H1 (cell line): ENCODE results near the gene PET117. TPM values are rescaled to one million over a fixed set of nuclear protein-coding genes. Genes with fewer than 3 reads are reported as not detected.
A peak's percentile ranks its signal among the peaks of the same experiment; 100 is the strongest.

Experiments used
- CTCF ChIA-PET: fragments of 300-600 bp; sonication (Branson Sonifier 250); formaldehyde crosslinking; loops from one replicate; lab custom pipeline; 2021; ENCODE audit not compliant: partially characterized antibody; lab: Charles Lee
- POLR2A ChIA-PET: fragments of 300-600 bp; sonication (Branson Sonifier 250); formaldehyde crosslinking; loops from one replicate; lab custom pipeline; 2021; ENCODE audit warnings: inconsistent platforms; ENCODE audit not compliant: partially characterized antibody; lab: Charles Lee
- DNase-seq, 2 experiments: peaks; one replicate each; pipeline versions ENCODE4 v3.0.0 to v3.0.0-alpha.2; 2010 to 2022; ENCODE audit warnings: low spot score in 2 of 2, low read depth in 1 of 2, mixed read lengths in 1 of 2
- FAIRE-seq: peaks from 2 replicates; lab custom pipeline; 2011; peaks lifted over from hg19 to GRCh38; lab: Jason Lieb, UNC
- H2AFZ ChIP-seq: 2 replicates; pipeline ENCODE4 v1.8.1; 2012; ENCODE audit warnings: low read length, inconsistent platforms
- H2AK5ac ChIP-seq: 2 replicates; pipeline ENCODE4 v1.6.1; 2013; ENCODE audit warnings: low read depth, low read length
- H2BK120ac ChIP-seq: replicated peaks from 2 replicates; pipeline ENCODE3; 2013; ENCODE audit warnings: low read depth, low read length, inconsistent platforms
- H2BK12ac ChIP-seq: 2 replicates; pipeline ENCODE4 v1.6.1; 2013; ENCODE audit warnings: low read depth, low read length
- H2BK15ac ChIP-seq: 2 replicates; pipeline ENCODE4 v1.6.1; 2013; ENCODE audit warnings: low read length
- H2BK20ac ChIP-seq: 2 replicates; pipeline ENCODE4 v1.6.1; 2013; ENCODE audit warnings: low read length
- H2BK5ac ChIP-seq: 2 replicates; pipeline ENCODE4 v1.6.1; 2013; ENCODE audit warnings: low read depth, low read length
- H3K14ac ChIP-seq: 2 replicates; pipeline ENCODE4 v1.6.1; 2013; ENCODE audit warnings: inconsistent platforms; ENCODE audit not compliant: insufficient read length
- H3K18ac ChIP-seq: 2 replicates; pipeline ENCODE4 v1.6.1; 2013; ENCODE audit warnings: low read length; ENCODE audit errors: extremely low read depth
- H3K23ac ChIP-seq: 2 replicates; pipeline ENCODE4 v1.6.1; 2013; ENCODE audit warnings: inconsistent platforms; ENCODE audit not compliant: insufficient read length
- H3K23me2 ChIP-seq: 2 replicates; pipeline ENCODE4 v1.6.1; 2013; ENCODE audit warnings: low read depth, low read length
- H3K27ac ChIP-seq: 2 replicates; pipeline ENCODE4 v1.6.1; 2011; ENCODE audit warnings: low read depth, low read length, inconsistent platforms
- H3K27me3 ChIP-seq, 4 experiments: replicated peaks in 1 of 4; 1 replicate in 1 of 4; 2 replicates in 3 of 4; pipeline versions ENCODE4 v1.6.1 to v1.8.1; 2011 to 2013; ENCODE audit warnings: low read length in 3 of 4, mild to moderate bottlenecking in 3 of 4, inconsistent platforms in 2 of 4, mixed read lengths in 2 of 4, moderate library complexity in 1 of 4; ENCODE audit not compliant: control insufficient read depth in 3 of 4, insufficient read depth in 3 of 4; ENCODE audit errors: extremely low read depth in 1 of 4
- H3K36me3 ChIP-seq, 4 experiments: 2 replicates each; pipeline versions ENCODE4 v1.6.1 to v1.8.1; 2011 to 2013; ENCODE audit warnings: mild to moderate bottlenecking in 4 of 4, low read length in 3 of 4, moderate library complexity in 2 of 4, control low read depth in 1 of 4, inconsistent platforms in 1 of 4; ENCODE audit not compliant: insufficient read depth in 4 of 4, control insufficient read depth in 2 of 4
- H3K4ac ChIP-seq: replicated peaks from 2 replicates; pipeline ENCODE3; 2013; ENCODE audit warnings: low read length, low read depth, mixed read lengths, inconsistent platforms; ENCODE audit not compliant: insufficient read length
- H3K4me1 ChIP-seq, 4 experiments: replicated peaks in 1 of 4; 1 replicate in 1 of 4; 2 replicates in 3 of 4; pipeline versions ENCODE4 v1.6.1 to v1.8.1; 2011 to 2013; ENCODE audit warnings: low read length in 3 of 4, inconsistent platforms in 2 of 4, mixed read lengths in 1 of 4; ENCODE audit not compliant: insufficient read depth in 4 of 4, control insufficient read depth in 3 of 4
- H3K4me2 ChIP-seq, 2 experiments: 2 replicates each; pipeline versions ENCODE4 v1.6.1 to v1.8.1; 2011 to 2013; ENCODE audit warnings: low read depth in 2 of 2, low read length in 2 of 2, control low read depth in 1 of 2, inconsistent platforms in 1 of 2, mild to moderate bottlenecking in 1 of 2; ENCODE audit not compliant: insufficient read depth in 1 of 2
- H3K4me3 ChIP-seq, 4 experiments: fragments of 200-600, 300-600 bp in 1 of 4; sonication (generic), shearing (Covaris generic), sonication (Bioruptor Twin) in 1 of 4; 2 replicates each; pipeline versions ENCODE4 v1.5.1 to v1.8.1; 2011 to 2016; ENCODE audit warnings: low read length in 4 of 4, low read depth in 3 of 4, control low read depth in 2 of 4, inconsistent platforms in 2 of 4, mild to moderate bottlenecking in 2 of 4, mixed read lengths in 1 of 4, moderate library complexity in 1 of 4; ENCODE audit not compliant: insufficient read depth in 2 of 4; ENCODE audit errors: extremely low read depth in 1 of 4
- H3K56ac ChIP-seq: replicated peaks from 2 replicates; pipeline ENCODE3; 2013; ENCODE audit warnings: low read depth, mild to moderate bottlenecking, mixed read lengths, low read length, inconsistent platforms; ENCODE audit not compliant: insufficient read length
- H3K79me1 ChIP-seq: 2 replicates; pipeline ENCODE4 v1.6.1; 2013; ENCODE audit warnings: low read depth, low read length, control low read depth
- H3K79me2 ChIP-seq, 2 experiments: 2 replicates each; pipeline versions ENCODE4 v1.6.1 to v1.8.1; 2012 to 2013; ENCODE audit warnings: low read length in 2 of 2, mild to moderate bottlenecking in 2 of 2, inconsistent platforms in 1 of 2; ENCODE audit not compliant: insufficient read depth in 2 of 2, control insufficient read depth in 1 of 2
- H3K9ac ChIP-seq, 4 experiments: replicated peaks in 1 of 4; 1 replicate in 1 of 4; 2 replicates in 3 of 4; pipeline versions ENCODE4 v1.6.1 to v1.8.1; 2011 to 2013; ENCODE audit warnings: low read depth in 3 of 4, low read length in 3 of 4, control low read depth in 2 of 4, mild to moderate bottlenecking in 2 of 4, moderate library complexity in 2 of 4, inconsistent platforms in 1 of 4; ENCODE audit errors: extremely low read depth in 1 of 4
- H3K9me3 ChIP-seq, 2 experiments: 2 replicates each; pipeline versions ENCODE4 v1.6.1 to v1.8.1; 2012 to 2013; ENCODE audit warnings: mild to moderate bottlenecking in 2 of 2, moderate library complexity in 2 of 2, control low read depth in 1 of 2, inconsistent platforms in 1 of 2, low read depth in 1 of 2, low read length in 1 of 2, mixed read lengths in 1 of 2; ENCODE audit not compliant: insufficient read depth in 2 of 2
- H4K20me1 ChIP-seq, 2 experiments: replicated peaks in 1 of 2; 2 replicates each; pipeline versions ENCODE3 to v1.8.1; 2011 to 2013; ENCODE audit warnings: inconsistent platforms in 2 of 2, low read length in 2 of 2, mild to moderate bottlenecking in 1 of 2; ENCODE audit not compliant: insufficient read depth in 2 of 2, control insufficient read depth in 1 of 2
- H4K5ac ChIP-seq: 2 replicates; pipeline ENCODE4 v1.6.1; 2013; ENCODE audit warnings: low read length, low read depth, mixed read lengths, inconsistent platforms; ENCODE audit not compliant: insufficient read length
- H4K8ac ChIP-seq: 2 replicates; pipeline ENCODE4 v1.8.0; 2013; ENCODE audit warnings: mild to moderate bottlenecking, moderate library complexity, low read length, inconsistent platforms; ENCODE audit not compliant: insufficient read depth; ENCODE audit errors: extremely low read depth
- H4K91ac ChIP-seq: replicated peaks from 2 replicates; pipeline ENCODE3; 2013; ENCODE audit warnings: low read length, mixed read lengths, inconsistent platforms; ENCODE audit not compliant: insufficient read length
- BCL11A ChIP-seq, 2 experiments: IDR thresholded peaks; one replicate each; pipeline ENCODE4 v1.6.1; 2011; ENCODE audit warnings: low read depth in 2 of 2, low read length in 2 of 2, mild to moderate bottlenecking in 2 of 2
- CEBPB ChIP-seq: IDR thresholded peaks from 2 replicates; pipeline ENCODE4 v1.6.1; 2012; ENCODE audit warnings: low read depth, low read length
- CTCF ChIP-seq, 3 experiments: IDR thresholded peaks; 1 replicate in 2 of 3; 2 replicates in 1 of 3; pipeline versions ENCODE4 v1.5.1 to v1.6.1; 2011; ENCODE audit warnings: low read length in 3 of 3, mild to moderate bottlenecking in 3 of 3, inconsistent platforms in 2 of 3, low read depth in 1 of 3, moderate library complexity in 1 of 3; ENCODE audit not compliant: insufficient read depth in 1 of 3; ENCODE audit errors: control extremely low read depth in 1 of 3
- RAD21 ChIP-seq, 2 experiments: IDR thresholded peaks in 1 of 2; conservative IDR thresholded peaks in 1 of 2; 2 replicates each; pipeline ENCODE4 v1.6.1; 2011; ENCODE audit warnings: low read depth in 2 of 2, low read length in 2 of 2, improper control_type of control experiment in 1 of 2, inconsistent platforms in 1 of 2, mild to moderate bottlenecking in 1 of 2, moderate library complexity in 1 of 2
- SUZ12 ChIP-seq: fragments of 200-600 bp; sonication (generic); IDR thresholded peaks from 2 replicates; pipeline ENCODE4 v1.6.1; 2012; ENCODE audit warnings: mild to moderate bottlenecking, inconsistent platforms, low read length, moderate library complexity, mixed read lengths
- ZNF274 ChIP-seq: IDR thresholded peaks from 2 replicates; pipeline ENCODE4 v1.7.0; 2012; ENCODE audit warnings: low read length, borderline replicate concordance; ENCODE audit errors: extremely low read depth
- whole genome bisulfite sequencing, 2 experiments: shearing (Covaris generic) in 1 of 2; methylation state at CpG; one replicate each; pipeline versions ENCODE4 v1.1.6 to v1.1.7; 2013 to 2015; ENCODE audit warnings: low lambda C conversion rate in 2 of 2, mixed read lengths in 2 of 2, inconsistent platforms in 1 of 2, low coverage in 1 of 2, missing lambda C conversion rate in 1 of 2; ENCODE audit not compliant: insufficient replicate concordance in 2 of 2, insufficient coverage in 1 of 2, insufficient read length in 1 of 2; ENCODE audit errors: extremely low coverage in 1 of 2, missing lambda C conversion rate in 1 of 2; 5-methylcytosine and 5-hydroxymethylcytosine counted together
- polyA plus RNA-seq, 7 experiments: library from polyadenylated mRNA; depleted of rRNA in 3 of 7; stranded (reverse) in 5 of 7; unstranded in 2 of 7; fragments of >200 nt in 5 of 7; fragments of 200-250 nt in 2 of 7; gene quantifications; 1 replicate in 5 of 7; 2 replicates in 1 of 7; 4 replicates in 1 of 7; pipeline versions ENCODE4 v1.2.1 to v1.2.3, GENCODE V29; 2011 to 2013; ENCODE audit warnings: missing spikeins in 2 of 7, mixed read lengths in 2 of 7
- total RNA-seq: library from RNA; stranded (reverse); fragmentation: NEBNext Ultra II Directional; extraction: Animal tissue kit (Norgen Biotek cat#: 25700); gene quantifications from 2 replicates; pipeline ENCODE4 v1.2.1, GENCODE V29; 2021
- TF ChIP-seq, protein P1 (sequence below): IDR thresholded peaks from 2 replicates; pipeline ENCODE4 v1.6.1; 2011; ENCODE audit warnings: low read depth, mild to moderate bottlenecking, low read length; ENCODE audit not compliant: insufficient read depth

Gene PET117
- total and polyA plus RNA-seq, 2 of the 8 experiments (the other 6 are each of a cell fraction or from before 2014, with no cell fraction given) = 9.1 to 23.8 TPM

DNA sequence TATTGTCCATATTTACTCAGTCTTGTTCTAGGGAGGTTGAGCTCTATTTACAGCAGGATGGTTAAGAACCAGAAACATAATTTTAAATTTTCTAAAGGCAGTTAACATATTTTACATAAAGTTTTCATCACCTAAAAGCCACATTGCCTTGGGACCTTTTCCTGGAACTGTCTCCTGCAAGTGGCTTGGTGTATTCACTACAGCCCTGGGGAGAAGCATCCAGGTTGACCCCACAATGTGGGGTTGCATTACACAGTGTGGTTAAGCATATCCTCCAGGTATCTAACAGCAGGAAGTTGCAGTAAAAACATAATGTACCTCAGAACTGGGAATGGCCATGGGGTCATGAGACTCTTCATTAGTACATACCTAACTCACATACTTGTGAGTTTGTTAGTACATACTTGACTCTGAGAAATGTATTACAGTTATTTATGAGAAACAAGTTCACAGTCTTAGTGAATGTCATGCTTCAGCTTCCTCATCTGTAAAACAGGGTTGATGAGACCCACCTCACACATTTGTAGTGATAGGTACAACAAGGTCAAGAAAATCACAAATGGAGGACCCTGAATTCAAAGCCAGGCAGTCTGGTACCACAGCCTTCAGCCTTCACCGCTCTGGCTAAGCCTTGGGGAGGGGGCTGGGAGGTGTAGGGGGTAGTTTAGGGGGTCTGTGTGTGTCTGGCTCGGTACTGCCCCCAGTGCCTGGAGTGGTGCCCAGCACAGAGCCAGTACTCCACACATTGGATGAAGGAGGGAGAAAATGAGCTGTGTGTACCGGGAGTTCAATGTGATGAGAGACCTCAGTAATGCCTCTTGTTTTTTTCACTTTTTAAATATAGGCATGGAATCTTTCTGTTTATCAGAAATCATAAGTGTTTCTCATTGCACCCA lies 52.9 kb downstream of the PET117 start:
- Histone ChIP-seq H2AFZ (no peak overlapping the region), H3K4ac (no peak overlapping the region), H3K4me1 (no peaks in the 10 kb centered on the region), H2BK15ac (no peak overlapping the region), H3K56ac (no peak overlapping the region), H2AK5ac (no peak overlapping the region), H3K4me3 (no peak overlapping the region), H3K79me2 (no peaks in the 10 kb centered on the region), H3K9ac (no peak overlapping the region), H3K9me3 (peaks cover 0 to 3% of the 10 kb centered on the region in 2 experiments; a peak in 1 of 4 replicates), H3K36me3 (peaks cover 4 to 28% (median 12%) of the 10 kb centered on the region in 4 experiments; a peak in 7 of 8 replicates), H2BK20ac (no peak overlapping the region), H3K23ac (no peak overlapping the region), H3K4me2 (no peak overlapping the region), H4K5ac (no peak overlapping the region), H4K20me1 (peaks cover 2 to 3% of the 10 kb centered on the region in 2 experiments), H2BK5ac (no peak overlapping the region), H3K14ac (no peak overlapping the region), H4K8ac (no peak overlapping the region), H2BK12ac (no peak overlapping the region), H2BK120ac (no peak overlapping the region), H3K27me3 (no peaks in the 10 kb centered on the region), H3K79me1 (no peaks in the 10 kb centered on the region), H3K18ac (no peak overlapping the region), H4K91ac (no peak overlapping the region), H3K23me2 (no peaks in the 10 kb centered on the region), H3K27ac (no peak overlapping the region)
- CTCF ChIA-PET = interaction anchor here (0.6 to 1.6 kb wide), 16 partner anchors 8 to 216 kb away, joined by 3 to 5 read pairs (median 3); no protein-coding TSS in a partner anchor
- WGBS, 2 experiments = 90% methylated on average over 2 of the region's 3 CpGs; no CpG with 5 or more reads in 1 of the 2 experiments
- POLR2A ChIA-PET = interaction anchor here (0.6 to 1.7 kb wide), 3 partner anchors 15 to 99 kb away, joined by 3 to 6 read pairs (median 3); partner anchors contain the start of gene ZNF133
- FAIRE-seq (no peak), DNase-seq (peak in 1 of 2 experiments; percentile 53)
- peak; percentile 30 to 67 (median 47) for TF ChIP-seq CTCF (IDR thresholded peaks at IDR 0.05; ENCODE audit: control extremely low read depth in 1 of 3, insufficient read depth in 1 of 3, low read depth in 1 of 3, low read length in 3 of 3)
- TF ChIP-seq BCL11A (IDR thresholded peaks at IDR 0.05; ENCODE audit: low read depth in 2 of 2, low read length in 2 of 2) = no peak
- no peak for TF ChIP-seq ZNF274
- no peak for TF ChIP-seq CEBPB
- no peak for TF ChIP-seq SUZ12
- peak; percentile 38 to 46 for TF ChIP-seq RAD21 (IDR thresholded peaks at IDR 0.05 in 1 of 2, conservative IDR thresholded peaks at IDR 0.05 in 1 of 2; ENCODE audit: low read depth in 2 of 2, low read length in 2 of 2)
- TF ChIP-seq, protein P1, sequence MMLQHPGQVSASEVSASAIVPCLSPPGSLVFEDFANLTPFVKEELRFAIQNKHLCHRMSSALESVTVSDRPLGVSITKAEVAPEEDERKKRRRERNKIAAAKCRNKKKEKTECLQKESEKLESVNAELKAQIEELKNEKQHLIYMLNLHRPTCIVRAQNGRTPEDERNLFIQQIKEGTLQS = no peak
